ENCODE measurements around the gene TXNDC15.
"Not testable (repeated sequence)": the region's sequence is repeated elsewhere in the genome, so short reads cannot be mapped to it uniquely, and the experiment has no call there.

The TXNDC15 gene

DNA sequence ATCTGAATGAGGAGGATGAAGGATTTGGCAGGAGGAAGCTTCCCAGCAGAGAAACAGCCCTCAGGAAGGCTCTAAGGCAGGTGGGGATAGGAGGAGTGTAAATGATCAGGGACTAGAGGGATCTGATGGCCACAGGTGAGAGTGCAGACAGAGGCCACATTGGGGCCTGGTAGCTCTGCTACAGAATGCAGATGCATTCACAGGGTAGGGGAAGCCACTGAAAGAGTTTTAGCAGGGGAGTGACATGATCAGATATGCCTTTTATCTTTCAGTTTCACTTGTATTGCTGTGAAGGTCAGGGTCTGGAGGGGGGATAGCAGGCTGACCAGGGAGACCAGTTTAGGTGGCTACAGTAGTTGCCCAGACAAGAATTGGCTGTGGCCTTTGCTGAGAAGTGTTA lies 3.0 kb downstream of the TXNDC15 start:
- no peak for DNase-seq (ENCODE audit: low read depth)

DNA sequence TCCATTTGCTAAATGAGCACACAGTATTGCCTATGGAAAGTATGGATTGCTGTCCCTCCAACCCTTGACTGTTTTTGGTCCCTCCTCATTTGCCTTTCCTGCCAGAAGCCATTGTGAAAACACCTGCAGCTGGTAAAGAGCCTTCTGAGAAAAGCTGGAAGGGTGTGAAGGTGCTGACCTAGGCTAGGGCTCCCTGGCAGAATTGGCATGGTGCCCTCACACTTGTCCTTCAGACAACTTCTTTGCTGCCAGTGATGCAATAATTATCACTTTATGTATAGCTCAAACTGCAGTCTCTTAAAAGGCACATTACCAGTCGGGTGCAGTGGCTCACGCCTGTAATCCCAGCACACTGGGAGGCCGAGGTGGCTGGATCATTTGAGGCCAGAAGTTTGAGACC lies 4.2 kb downstream of the TXNDC15 start:
- no peak for DNase-seq (ENCODE audit: low read depth)

DNA sequence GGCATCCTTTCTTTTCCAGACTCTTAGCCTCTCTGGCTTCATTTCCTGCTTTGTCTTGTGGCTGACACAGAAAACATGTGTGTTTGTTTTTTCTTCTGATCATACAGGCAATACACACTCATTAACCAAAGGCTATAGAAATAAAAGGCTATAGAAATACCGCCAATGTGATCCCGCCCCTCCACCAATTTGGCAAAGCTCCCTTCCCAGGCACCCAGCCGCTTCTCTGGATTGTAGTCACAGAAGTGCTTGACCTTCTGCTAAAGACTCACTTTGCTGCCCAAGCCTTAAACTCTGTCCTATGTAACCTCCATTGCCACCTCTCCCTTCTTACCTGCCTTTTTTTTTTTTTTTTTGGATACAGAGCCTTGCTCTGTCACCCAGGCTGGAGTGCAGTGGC lies 5.3 kb downstream of the TXNDC15 start:
- no peak for DNase-seq (ENCODE audit: low read depth)

DNA sequence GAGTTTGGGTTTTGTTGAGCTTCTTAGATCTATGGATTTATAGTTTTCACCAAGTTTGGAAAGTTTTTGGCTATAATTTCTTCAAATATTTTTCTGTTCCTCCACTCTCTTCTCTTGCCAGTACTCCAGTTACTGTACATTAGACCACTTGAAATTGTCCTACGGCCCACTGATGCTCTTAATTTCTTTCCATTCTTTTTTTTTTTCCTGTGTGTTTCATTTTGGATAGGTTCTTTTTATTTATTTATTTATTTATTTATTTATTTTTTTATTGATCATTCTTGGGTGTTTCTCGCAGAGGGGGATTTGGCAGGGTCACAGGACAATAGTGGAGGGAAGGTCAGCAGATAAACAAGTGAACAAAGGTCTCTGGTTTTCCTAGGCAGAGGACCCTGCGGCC lies 6.8 kb downstream of the TXNDC15 start:
- not testable (repeated sequence) for DNase-seq (ENCODE audit: low read depth)

DNA sequence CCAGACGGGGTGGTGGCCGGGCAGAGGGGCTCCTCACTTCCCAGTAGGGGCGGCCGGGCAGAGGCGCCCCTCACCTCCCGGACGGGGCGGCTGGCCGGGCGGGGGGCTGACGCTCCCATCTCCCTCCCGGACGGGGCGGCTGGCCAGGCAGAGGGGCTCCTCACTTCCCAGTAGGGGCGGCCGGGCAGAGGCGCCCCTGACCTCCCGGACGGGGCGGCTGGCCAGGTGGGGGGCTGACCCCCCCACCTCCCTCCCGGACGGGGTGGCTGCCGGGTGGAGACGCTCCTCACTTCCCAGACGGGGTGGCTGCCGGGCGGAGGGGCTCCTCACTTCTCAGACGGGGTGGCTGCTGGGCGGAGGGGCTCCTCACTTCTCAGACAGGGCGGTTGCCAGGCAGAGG lies 7.5 kb downstream of the TXNDC15 start:
- not testable (repeated sequence) for DNase-seq (ENCODE audit: low read depth)

DNA sequence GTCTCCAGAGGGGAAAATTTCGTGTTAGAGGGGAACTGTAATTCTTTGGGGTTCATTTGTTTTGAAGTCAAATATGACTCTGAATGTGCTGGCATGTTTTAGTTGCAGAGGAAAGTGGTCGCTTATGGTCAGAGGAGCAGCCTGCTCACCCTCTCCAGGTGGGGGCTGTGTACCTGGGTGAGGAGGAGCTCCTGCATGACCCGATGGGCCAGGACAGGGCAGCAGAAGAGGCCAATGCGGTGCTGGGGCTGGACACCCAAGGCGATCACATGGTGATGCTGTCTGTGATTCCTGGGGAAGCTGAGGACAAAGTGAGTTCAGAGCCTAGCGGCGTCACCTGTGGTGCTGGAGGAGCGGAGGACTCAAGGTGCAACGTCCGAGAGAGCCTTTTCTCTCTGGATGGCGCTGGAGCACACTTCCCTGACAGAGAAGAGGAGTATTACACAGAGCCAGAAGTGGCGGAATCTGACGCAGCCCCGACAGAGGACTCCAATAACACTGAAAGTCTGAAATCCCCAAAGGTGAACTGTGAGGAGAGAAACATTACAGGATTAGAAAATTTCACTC lies 13.5 kb downstream of the TXNDC15 start:
- DNase-seq (ENCODE audit: low read depth): no peak

DNA sequence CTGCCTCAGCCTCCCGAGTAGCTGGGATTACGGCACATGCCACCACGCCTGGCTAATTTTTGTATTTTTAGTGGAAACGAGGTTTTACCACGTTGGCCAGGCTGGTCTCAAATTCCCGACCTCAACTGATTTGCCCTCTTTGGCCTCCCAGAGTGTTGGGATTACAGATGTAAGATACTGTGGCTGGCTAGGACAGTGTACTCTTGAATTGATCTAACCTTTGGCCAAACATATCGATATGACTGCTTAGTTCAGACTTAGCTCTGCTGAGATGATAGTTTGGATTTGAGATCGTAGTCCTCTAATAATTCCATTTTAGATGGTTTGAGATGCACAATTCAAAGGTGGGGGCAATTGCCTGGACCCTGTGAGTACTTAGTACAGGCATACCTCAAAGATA lies 15.2 kb downstream of the TXNDC15 start:
- DNase-seq (ENCODE audit: low read depth): no peak

DNA sequence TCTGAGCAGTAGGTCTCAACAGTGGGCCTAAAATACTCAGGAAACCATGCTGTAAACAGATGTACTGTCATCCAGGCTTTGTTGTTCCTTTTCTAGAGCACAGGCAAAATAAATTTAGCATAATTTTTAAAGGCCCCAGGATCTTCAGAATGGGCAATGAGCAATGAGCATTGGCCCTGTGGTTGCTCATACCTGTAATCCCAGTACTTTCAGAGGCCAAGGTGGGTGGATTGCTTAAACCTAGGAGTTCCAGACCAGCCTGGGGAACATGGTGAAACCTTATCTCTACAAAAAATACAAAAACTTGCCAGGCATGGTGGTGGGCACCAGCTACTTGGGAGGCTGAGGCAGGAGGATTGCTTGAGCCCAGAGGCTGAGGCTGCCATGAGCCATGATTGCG lies 17.3 kb downstream of the TXNDC15 start:
- no peak for DNase-seq (ENCODE audit: low read depth)

DNA sequence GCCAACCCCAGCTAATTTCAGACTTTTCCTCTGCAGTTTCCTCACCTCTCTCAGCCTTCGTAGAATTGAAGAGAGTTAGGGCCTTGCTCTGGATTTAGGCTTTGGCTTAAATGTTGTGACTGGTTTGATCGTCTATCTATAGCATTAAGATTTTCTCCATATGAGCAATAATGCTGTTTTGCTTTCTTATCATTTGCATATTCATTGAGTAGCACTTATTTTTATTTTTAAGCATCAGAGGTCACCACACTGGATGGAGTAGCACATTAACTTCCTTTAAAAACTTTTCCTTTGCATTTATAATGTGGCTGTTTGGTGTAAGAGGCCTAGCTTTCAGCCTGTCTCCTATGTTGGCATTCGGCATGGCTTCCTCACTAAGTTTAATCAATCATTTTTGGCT lies 18.1 kb downstream of the TXNDC15 start:
- DNase-seq (ENCODE audit: low read depth): no peak

DNA sequence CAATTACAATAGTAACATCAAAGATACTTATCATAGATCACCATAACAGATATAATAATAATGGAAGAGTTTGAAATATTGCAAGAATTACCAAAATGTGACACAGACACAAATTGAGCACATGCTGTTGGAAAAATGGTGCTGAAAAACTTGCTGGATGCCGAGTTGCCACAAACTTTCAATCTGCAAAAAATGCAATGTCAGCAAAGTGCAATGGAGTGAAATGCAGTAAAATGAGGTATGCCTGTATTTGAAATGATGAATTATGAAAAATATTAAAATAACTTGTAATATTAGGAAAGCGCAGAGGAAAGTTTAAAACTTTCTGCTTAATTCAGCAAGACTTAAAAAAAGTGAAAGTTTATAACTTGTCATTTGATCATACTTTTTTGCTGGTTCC lies 18.8 kb downstream of the TXNDC15 start:
- no peak for DNase-seq (ENCODE audit: low read depth)

DNA sequence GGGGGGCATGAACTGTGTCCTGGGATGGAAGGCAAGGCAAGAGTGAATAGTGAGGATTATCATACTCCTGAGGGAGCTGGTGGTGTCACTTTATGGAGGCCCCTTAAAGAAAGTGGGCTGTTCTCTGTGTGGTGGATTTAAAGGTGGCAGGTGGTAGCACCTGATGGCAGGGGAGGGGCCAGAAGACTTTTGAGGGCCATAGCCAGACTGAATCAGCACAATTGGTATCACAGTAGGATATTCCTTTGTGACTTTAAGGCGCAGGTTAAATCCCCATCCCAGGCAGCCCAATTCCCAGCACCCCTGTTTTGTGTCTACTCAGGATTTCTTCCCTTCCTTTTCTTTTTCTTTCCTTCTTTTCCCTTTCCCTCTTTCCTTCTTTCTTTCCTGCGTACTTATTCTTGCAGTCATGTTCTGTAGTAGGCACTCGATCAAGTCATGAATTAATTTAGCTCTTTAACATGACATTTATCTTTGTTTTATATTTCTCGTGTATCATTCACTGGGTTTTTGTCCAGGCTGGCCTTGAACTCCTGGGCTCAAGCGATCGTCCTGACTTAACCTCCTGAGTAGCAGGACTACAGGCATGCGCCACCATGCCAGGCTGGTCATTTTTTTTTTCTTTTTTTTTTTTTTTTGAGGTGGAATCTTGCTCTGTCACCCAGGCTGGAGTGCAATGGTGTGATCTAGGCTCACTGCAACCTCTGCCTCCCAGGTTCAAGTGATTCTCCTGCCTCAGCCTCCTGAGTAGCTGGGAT lies 19.8 kb downstream of the TXNDC15 start:
- DNase-seq (ENCODE audit: low read depth): no peak

DNA sequence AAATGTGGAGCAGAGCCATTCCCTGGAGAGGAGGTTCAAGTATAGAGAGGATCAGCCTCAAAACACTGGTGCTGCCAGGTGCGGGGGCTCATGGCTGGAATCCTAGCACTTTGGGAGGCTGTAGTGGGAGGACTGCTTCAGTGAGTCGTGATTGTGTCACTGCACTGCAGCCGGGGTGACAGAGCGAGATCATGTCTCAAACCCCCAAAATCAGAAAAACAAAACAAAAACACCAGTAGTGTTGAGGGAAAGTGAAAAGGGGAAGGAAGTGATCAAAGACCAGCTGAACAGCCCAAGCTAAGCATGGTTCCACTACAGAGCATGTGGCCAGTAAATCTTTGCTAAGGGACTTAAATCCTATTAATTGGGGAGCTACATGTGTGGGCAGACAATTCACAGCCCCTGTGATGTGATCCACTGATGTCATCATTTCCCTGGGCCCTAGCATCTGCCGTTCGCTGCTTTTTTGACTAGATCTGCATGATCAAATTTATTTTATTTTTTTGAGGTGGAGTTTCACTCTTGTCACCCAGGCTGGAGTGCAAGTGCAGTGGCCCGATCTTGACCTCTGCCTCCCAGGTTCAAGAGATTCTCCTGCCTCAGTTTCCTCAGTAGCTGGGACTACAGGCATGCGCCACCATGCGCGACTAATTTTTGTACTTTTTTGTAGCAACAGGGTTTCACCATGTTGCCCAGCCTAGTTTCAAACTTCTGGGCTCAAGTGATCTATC lies 28.1 kb downstream of the TXNDC15 start:
- no peak for DNase-seq (ENCODE audit: low read depth)

DNA sequence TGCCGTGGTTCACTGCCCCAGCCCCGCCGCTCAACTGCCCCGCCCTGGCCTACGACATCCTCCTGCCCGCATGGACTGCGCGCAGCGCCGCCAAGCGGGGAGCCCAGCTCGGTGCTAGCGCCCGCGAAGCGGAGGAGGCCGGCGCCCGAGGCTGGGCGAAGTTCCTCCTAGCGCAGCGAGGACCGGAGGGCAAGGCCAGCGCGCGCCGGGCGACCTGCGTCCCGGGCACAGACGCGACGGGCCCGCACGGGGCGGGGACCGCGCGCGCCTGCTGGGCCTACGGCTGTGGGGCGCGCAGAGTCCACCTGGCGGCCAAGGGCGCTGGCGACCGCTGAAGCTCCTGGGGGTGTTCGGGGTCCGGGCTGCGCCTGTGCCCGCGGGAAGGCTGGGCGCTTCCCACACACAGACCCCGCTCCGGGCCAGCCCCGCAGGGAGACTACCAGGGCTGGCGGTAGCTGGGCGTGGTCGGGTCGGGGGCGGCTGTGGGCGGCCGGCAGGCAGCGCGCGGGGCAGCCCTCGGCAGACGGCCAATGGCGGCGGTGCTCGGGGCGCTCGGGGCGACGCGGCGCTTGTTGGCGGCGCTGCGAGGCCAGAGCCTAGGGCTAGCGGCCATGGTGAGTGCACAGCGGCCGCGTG lies 30.6 kb downstream of the TXNDC15 start, which contains the start of gene PCBD2:
Gene PCBD2 (plus strand): TSS at position 522 of the 636 bp plus-strand sequence. CDS start 9 bp downstream, at position 531.
- peak; percentile 72 for DNase-seq (ENCODE audit: low read depth)

DNA sequence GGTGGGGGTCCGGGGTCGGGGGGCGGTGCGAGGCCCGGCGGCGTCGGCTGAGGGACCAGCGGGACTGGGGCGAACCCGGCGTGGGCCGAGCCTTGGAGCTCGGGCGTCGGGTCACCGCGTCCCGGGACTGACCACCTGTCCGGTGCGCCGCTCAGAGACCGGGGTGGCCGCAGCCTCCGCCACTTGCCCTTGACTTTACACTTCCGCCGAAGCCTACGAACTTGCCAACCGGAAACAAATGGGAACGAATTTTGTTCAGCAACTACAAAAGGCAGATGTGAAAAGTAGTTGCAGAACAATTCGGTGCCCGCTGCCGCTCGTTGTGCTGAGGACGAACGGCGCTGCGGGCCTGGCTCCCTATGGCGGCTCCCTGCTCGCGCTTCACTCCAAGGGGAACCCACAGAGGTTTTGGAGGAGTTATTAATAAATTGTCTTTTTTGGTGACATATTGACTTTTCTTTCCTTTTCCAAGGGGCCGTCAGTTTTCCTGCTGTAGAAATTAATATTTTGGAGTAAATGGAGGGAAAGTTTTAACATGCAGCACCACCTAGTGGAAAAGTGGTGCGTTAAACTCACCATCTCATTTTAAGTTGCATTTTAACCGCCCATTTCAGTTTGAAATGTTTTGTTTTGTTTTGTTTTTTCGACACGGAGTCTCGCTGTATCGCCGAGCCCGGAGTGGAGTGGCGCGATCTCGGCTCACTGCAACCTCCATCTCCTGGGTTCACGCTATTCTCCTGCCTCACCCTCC lies 31.2 kb downstream of the TXNDC15 start:
- DNase-seq (ENCODE audit: low read depth): peak; percentile 7

DNA sequence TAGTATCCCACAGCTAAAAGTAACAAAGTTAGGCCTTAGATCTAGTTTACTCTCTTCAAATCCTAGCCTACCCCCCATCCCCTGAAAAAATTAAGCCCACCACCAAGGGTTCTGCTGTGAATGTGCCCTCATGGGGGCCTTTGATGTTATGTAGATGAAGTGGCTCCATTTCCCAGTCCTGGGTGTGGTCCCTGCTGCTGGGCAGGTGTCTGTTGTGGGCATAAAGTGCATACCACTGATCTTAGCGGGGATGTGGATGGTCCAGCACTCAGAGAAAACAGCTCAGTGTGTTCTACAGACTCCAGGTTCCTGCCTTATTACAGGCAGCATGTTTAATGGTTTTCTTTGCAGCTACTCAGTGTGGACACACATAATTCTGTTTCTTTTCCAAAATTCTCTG lies 32.6 kb downstream of the TXNDC15 start:
- no peak for DNase-seq (ENCODE audit: low read depth)

DNA sequence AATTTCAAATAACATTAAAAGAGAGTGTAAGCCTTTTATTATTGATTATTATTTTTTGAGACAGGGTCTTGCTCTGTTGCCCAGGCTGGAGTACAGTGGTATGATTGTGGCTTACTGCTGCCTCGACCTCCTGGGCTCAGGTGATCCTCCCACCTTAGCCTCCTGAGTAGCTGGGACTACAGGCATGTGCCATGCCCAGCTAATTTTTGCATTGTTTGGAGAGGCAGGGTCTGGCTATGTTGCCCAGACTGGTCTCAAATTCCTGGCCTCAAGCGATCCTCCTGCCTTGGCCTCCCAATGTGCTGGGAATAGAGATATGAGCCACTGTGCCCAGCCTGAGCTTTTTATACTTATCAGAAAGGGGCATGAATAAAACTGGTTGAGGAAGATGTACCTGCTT lies 36.6 kb downstream of the TXNDC15 start:
- not testable (repeated sequence) for DNase-seq (ENCODE audit: low read depth)

DNA sequence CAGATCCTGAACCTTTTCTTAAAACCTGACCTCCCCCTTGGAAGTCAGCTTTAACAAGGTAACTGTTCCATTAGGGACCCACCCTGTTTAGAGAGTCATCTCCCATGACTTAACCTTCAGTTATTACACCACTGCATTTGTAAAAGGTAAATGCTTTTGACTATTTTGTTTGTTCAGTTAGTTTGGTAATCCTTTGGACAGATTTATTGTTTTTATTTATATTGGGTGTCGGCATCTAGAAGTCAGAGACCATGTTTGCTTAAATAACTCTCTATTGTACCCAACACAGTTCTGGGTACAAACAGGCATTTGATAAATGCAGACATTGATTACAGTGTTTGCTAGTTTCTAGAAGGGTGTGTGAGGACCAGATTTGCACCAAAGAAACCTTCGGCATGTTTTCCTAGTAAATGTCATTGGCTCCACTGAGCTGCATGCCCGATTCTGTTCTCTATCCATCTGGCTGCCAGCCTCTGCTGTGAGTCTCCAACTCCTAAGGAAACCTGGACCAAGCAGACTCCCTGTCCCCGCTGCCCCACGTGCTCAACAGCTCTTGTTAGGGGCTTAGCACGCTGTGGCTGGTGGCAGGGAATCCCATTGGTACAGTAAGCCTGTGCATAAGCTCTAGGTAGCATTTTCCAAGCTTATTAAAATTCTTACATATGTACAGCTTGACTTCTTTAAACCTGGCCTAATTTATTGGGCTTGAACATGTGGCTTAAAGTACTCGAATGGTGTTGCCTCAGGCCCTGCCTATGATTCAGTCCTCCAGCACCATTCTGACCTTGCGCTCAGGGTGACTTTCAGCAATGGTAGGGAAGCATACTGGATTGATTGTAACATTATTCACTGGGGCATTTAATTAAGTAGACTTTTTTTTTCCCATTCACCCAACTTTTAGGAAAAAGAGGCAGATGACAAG lies 37.4 kb downstream of the TXNDC15 start:
- DNase-seq (ENCODE audit: low read depth): no peak

DNA sequence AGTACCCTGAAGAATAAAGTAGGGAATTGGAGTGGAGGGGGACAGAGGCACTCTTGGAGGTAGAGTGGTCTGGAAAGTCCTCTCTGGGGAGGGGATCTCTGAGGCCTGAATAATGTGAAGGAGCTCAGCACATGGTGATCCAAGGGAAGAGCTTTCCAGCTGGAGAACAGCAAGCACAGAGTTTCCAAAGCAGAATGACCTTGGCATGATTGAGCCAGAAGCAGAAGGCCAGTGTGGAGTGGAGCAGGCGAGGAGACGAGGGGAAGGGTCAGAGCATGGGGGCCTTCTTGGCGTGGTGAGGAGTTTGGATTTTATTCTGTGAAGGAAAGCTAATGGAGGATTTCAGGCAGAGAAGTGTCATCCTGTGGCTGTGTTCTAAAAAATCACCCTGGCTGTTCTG lies 39.1 kb downstream of the TXNDC15 start:
- DNase-seq (ENCODE audit: low read depth): no peak

DNA sequence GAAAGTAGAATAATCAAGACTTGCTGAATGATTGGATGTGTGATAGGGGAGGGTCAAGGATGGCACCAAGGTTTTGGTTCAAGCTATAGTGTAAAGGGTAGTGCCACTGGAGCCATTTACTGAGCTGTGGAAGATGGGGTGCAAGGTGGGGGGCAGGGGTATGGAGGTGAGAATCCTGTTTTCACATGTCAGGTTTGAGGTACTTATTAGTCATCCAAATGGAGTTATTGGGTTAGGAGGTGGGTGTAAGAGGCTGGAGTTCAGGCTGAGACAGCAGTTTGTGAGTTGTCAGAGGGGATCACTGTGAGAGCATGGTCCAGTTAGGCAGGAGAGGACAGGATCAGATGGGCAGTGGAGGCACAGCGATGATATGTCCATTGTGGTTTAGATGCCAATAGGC lies 39.6 kb downstream of the TXNDC15 start:
- no peak for DNase-seq (ENCODE audit: low read depth)

DNA sequence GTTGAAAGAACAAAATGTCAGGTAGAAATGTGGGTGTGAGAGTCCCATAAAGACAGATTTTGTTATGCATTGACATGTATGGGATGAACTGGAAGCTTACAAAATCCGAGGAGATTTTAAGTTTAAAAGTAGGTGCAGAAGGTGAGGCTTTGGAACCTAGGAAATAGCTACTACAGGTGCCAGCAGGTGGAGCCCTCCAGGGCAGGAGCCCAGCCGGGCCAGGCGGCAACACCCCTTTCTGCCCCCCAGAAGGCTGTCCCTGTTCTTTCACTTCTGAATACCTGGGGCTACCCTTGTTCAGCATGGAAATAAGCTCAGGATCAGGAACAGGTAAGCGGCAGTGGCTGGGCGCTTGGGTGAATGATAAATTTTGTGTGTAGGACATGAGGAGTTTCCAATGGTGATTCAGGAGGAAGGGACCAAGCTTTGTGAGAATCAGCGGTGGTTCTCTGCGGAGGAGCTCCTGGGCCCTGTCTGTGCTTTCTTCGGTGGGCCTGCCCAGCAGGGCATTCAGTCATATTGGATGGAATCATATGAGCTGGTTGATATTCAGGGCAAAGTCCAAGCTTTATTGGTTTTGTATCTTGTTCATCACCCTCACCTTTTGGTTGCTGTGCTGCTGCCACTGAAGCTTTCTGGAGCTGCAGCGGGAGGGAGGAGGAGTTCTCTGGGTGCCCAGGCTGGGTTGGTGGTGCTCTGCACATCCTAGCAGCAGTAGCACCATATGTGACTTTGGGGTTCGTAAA lies 43.1 kb downstream of the TXNDC15 start:
- no peak for DNase-seq (ENCODE audit: low read depth)
